ENCODE data around the gene RPTOR.

RPTOR gene

GRCh38 chr17:80612997-80613731 lies 68.5 kb downstream of the RPTOR start:
- no peaks in the 10 kb centered on the region for H3K36me3 ChIP-seq (ENCODE audit: control insufficient read depth in 5 of 5, insufficient read depth in 5 of 5, low read length in 5 of 5)
- peaks cover 0 to 10% (median 0%) of the 10 kb centered on the region in 5 donors for H3K4me1 ChIP-seq (ENCODE audit: control insufficient read depth in 5 of 5, insufficient read depth in 5 of 5, low read length in 5 of 5)

DNA sequence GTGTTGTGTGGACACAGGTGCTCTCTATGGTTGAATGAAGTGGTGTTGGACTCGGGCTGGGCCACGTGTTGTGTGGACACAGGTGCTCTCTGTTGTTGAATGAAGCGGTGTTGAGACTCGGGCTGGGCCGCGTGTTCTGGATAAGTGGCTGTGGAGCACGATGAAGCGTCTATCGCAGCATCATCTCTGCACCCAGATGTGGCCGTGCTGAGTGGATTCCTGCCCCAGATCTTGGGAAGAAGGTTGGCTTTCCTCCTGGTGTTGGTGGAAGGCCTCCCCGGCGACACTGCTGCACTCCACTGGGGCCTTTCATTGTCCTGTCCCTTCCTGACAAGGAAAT lies 69.1 kb downstream of the RPTOR start:
- Histone ChIP-seq H3K36me3 (ENCODE audit: control insufficient read depth in 5 of 5, insufficient read depth in 5 of 5, low read length in 5 of 5) (no peaks in the 10 kb centered on the region), H3K27me3 (ENCODE audit: control insufficient read depth in 5 of 5, insufficient read depth in 4 of 5, low read length in 5 of 5) (no peaks in the 10 kb centered on the region), H3K9me3 (ENCODE audit: control insufficient read depth in 5 of 5, low read length in 5 of 5) (no peaks in the 10 kb centered on the region), H3K4me3 (ENCODE audit: low read depth in 1 of 5, low read length in 5 of 5) (no peak overlapping the region), H3K27ac (ENCODE audit: low read depth, low read length) (no peak overlapping the region), H3K9ac (ENCODE audit: low read length in 5 of 5) (no peak overlapping the region), H3K4me1 (ENCODE audit: control insufficient read depth in 5 of 5, insufficient read depth in 5 of 5, low read length in 5 of 5) (peaks cover 0 to 10% (median 0%) of the 10 kb centered on the region in 5 donors)

More at GRCh38 chr17:80612997-80613731, 68.5 kb downstream of the RPTOR start:
- H3K27me3 ChIP-seq (ENCODE audit: control insufficient read depth in 5 of 5, insufficient read depth in 4 of 5, low read length in 5 of 5): no peaks in the 10 kb centered on the region
- no peaks in the 10 kb centered on the region for H3K9me3 ChIP-seq (ENCODE audit: control insufficient read depth in 5 of 5, low read length in 5 of 5)
- H3K4me3 ChIP-seq (ENCODE audit: low read depth in 1 of 5, low read length in 5 of 5): no peak overlapping the region
- no peak overlapping the region for H3K9ac ChIP-seq (ENCODE audit: low read length in 5 of 5)
- H3K27ac ChIP-seq (ENCODE audit: low read depth, low read length): no peak overlapping the region

- Histone ChIP-seq H3K9me3 (ENCODE audit: control insufficient read depth in 5 of 5, low read length in 5 of 5) (no peaks in the 10 kb centered on the region), H3K4me3 (ENCODE audit: low read depth in 1 of 5, low read length in 5 of 5) (no peak overlapping the region), H3K27me3 (ENCODE audit: control insufficient read depth in 5 of 5, insufficient read depth in 4 of 5, low read length in 5 of 5) (no peaks in the 10 kb centered on the region), H3K9ac (ENCODE audit: low read length in 5 of 5) (no peak overlapping the region), H3K4me1 (ENCODE audit: control insufficient read depth in 5 of 5, insufficient read depth in 5 of 5, low read length in 5 of 5) (peaks cover 0 to 10% (median 0%) of the 10 kb centered on the region in 5 donors), H3K27ac (ENCODE audit: low read depth, low read length) (no peak overlapping the region), H3K36me3 (ENCODE audit: control insufficient read depth in 5 of 5, insufficient read depth in 5 of 5, low read length in 5 of 5) (peaks cover 0 to under 1% (median 0%) of the 10 kb centered on the region in 5 donors)
These were observed 69.9 kb downstream of the RPTOR start for GRCh38 chr17:80614332-80615047.

GRCh38 chr17:80615376-80615775 lies 70.7 kb downstream of the RPTOR start:
- H3K9ac ChIP-seq (ENCODE audit: low read length in 5 of 5): no peak overlapping the region
- H3K9me3 ChIP-seq (ENCODE audit: control insufficient read depth in 5 of 5, low read length in 5 of 5): no peaks in the 10 kb centered on the region
- no peak overlapping the region for H3K27ac ChIP-seq (ENCODE audit: low read depth, low read length)
- no peak overlapping the region for H3K4me3 ChIP-seq (ENCODE audit: low read depth in 1 of 5, low read length in 5 of 5)
- H3K27me3 ChIP-seq (ENCODE audit: control insufficient read depth in 5 of 5, insufficient read depth in 4 of 5, low read length in 5 of 5): no peaks in the 10 kb centered on the region
- H3K4me1 ChIP-seq (ENCODE audit: control insufficient read depth in 5 of 5, insufficient read depth in 5 of 5, low read length in 5 of 5): peaks cover 0 to 10% (median 0%) of the 10 kb centered on the region in 5 donors
- H3K36me3 ChIP-seq (ENCODE audit: control insufficient read depth in 5 of 5, insufficient read depth in 5 of 5, low read length in 5 of 5): peaks cover 0 to 4% (median 0%) of the 10 kb centered on the region in 5 donors

DNA sequence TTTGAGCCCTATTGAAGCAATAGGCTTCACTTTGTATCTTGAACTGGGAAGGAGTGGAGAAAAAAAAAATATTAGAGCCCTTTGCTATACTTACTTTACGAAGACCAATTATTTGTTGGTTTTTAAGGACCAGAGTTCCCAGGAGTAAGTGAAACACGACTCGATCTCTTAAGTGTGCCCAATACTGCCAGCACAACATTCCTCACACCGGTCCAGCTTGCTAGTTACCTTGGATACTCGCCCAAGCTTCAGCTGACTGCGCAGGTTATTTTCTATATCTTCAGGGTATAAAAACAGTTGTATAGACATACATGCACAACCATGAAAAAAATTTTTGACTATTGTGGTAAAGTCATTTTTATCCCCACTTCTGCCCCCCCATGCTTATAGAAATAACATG lies 72.1 kb downstream of the RPTOR start:
- H3K4me1 ChIP-seq (ENCODE audit: control insufficient read depth in 5 of 5, insufficient read depth in 5 of 5, low read length in 5 of 5): peaks cover 0 to 9% (median 0%) of the 10 kb centered on the region in 5 donors
- peaks cover 0 to 4% (median 0%) of the 10 kb centered on the region in 5 donors for H3K36me3 ChIP-seq (ENCODE audit: control insufficient read depth in 5 of 5, insufficient read depth in 5 of 5, low read length in 5 of 5)
- H3K27me3 ChIP-seq (ENCODE audit: control insufficient read depth in 5 of 5, insufficient read depth in 4 of 5, low read length in 5 of 5): no peaks in the 10 kb centered on the region
- H3K4me3 ChIP-seq (ENCODE audit: low read depth in 1 of 5, low read length in 5 of 5): no peak overlapping the region
- no peak overlapping the region for H3K9ac ChIP-seq (ENCODE audit: low read length in 5 of 5)
- no peaks in the 10 kb centered on the region for H3K9me3 ChIP-seq (ENCODE audit: control insufficient read depth in 5 of 5, low read length in 5 of 5)
- no peak overlapping the region for H3K27ac ChIP-seq (ENCODE audit: low read depth, low read length)

DNA sequence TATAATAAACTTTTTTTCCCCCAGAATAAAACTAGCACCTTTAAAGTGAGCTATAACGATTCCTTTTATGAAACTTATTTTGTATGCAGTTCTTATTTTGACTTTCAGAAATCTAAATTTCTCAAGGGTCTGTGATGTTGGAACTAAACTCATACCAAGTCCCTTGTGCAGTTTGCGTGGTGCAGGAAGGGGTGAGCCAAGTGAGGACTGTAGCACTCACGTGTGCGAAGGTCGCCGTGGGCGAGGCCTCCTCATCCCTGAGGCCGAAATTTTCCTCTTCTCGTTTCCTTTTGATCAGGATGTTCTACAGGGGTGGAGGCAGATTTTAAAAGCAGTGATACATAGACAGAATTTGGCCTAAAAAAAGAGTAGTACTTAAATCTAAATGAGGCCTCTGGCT lies 73.7 kb downstream of the RPTOR start:
- Histone ChIP-seq H3K27me3 (ENCODE audit: control insufficient read depth in 5 of 5, insufficient read depth in 4 of 5, low read length in 5 of 5) (no peaks in the 10 kb centered on the region), H3K4me1 (ENCODE audit: control insufficient read depth in 5 of 5, insufficient read depth in 5 of 5, low read length in 5 of 5) (peaks cover 0 to 5% (median 0%) of the 10 kb centered on the region in 5 donors), H3K27ac (ENCODE audit: low read depth, low read length) (no peak overlapping the region), H3K36me3 (ENCODE audit: control insufficient read depth in 5 of 5, insufficient read depth in 5 of 5, low read length in 5 of 5) (peaks cover 0 to 4% (median 0%) of the 10 kb centered on the region in 5 donors), H3K9me3 (ENCODE audit: control insufficient read depth in 5 of 5, low read length in 5 of 5) (no peaks in the 10 kb centered on the region), H3K9ac (ENCODE audit: low read length in 5 of 5) (no peak overlapping the region), H3K4me3 (ENCODE audit: low read depth in 1 of 5, low read length in 5 of 5) (no peak overlapping the region)

DNA sequence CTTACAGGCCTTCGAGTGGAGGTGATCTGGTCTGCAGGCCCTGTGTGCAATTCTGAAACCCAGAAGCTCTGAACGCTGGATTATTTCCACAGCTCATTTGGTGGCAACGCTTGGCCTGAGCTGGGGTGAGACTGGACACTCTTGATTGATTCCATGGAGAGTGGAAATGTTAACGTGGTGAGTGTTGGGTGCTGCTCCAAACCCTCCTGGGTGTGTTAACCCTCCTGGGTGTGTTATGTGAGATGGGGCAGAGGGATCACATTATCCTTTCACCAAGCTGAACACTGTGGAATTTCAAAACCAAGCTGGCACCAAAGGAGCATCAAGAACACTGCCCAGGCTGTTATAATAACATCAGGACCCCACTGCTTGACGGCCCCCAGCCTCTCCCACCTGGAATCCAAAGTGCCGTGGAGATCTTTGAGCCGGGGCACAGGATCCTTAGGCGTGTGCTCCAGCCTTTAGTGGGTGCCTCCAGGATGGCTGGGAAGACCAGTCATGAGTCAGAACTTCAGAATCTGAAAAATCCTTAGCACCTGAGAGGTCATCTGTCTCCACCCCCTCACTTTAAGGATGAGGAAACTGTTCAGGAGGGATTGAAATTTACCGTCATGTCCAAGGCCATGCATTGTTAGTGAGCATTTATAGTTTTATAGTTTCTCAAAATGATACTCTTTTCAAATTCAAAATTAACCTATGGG lies 75.0 kb downstream of the RPTOR start:
- H3K4me3 ChIP-seq (ENCODE audit: low read depth in 1 of 5, low read length in 5 of 5): no peak overlapping the region
- H3K9ac ChIP-seq (ENCODE audit: low read length in 5 of 5): no peak overlapping the region
- H3K9me3 ChIP-seq (ENCODE audit: control insufficient read depth in 5 of 5, low read length in 5 of 5): no peaks in the 10 kb centered on the region
- no peaks in the 10 kb centered on the region for H3K27me3 ChIP-seq (ENCODE audit: control insufficient read depth in 5 of 5, insufficient read depth in 4 of 5, low read length in 5 of 5)
- H3K36me3 ChIP-seq (ENCODE audit: control insufficient read depth in 5 of 5, insufficient read depth in 5 of 5, low read length in 5 of 5): peaks cover 0 to 4% (median 0%) of the 10 kb centered on the region in 5 donors
- H3K27ac ChIP-seq (ENCODE audit: low read depth, low read length): no peak overlapping the region
- peaks cover 0 to under 1% (median 0%) of the 10 kb centered on the region in 5 donors for H3K4me1 ChIP-seq (ENCODE audit: control insufficient read depth in 5 of 5, insufficient read depth in 5 of 5, low read length in 5 of 5)

DNA sequence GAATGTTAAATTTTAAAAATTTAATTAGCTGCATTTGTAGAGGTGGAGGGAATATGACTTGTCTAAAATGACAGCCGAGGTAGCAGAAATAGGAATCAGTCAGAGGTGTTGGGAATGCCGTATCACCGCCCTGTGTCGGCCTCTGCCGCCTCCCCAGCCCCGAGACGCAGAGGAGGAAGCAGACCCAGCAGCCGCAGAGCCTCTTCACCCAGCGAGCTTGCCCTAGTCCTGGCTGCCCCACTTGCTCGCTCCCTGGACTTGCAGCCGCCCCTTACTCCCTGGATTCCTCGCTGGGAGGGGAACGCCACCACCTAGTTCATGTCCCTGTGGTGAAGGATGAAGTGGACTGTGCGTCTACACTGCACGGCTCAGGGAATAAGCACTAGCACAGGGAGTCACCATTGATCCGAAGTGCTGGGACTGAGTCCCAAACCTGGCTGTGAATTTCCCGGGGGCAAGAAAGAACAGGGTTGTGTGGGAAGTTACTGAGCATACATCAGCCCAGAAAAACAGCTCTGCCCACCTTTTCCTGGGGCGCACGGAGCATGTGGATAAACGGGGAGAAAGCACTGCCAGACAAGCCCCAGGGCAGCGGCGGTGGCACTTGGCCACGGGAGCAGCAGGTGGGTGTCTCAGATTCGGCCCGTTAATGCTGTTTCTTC lies 76.8 kb downstream of the RPTOR start:
- Histone ChIP-seq H3K4me1 (ENCODE audit: control insufficient read depth in 5 of 5, insufficient read depth in 5 of 5, low read length in 5 of 5) (no peaks in the 10 kb centered on the region), H3K27me3 (ENCODE audit: control insufficient read depth in 5 of 5, insufficient read depth in 4 of 5, low read length in 5 of 5) (no peaks in the 10 kb centered on the region), H3K36me3 (ENCODE audit: control insufficient read depth in 5 of 5, insufficient read depth in 5 of 5, low read length in 5 of 5) (peaks cover 0 to 11% (median 3%) of the 10 kb centered on the region in 5 donors), H3K9ac (ENCODE audit: low read length in 5 of 5) (no peak overlapping the region), H3K9me3 (ENCODE audit: control insufficient read depth in 5 of 5, low read length in 5 of 5) (no peaks in the 10 kb centered on the region), H3K4me3 (ENCODE audit: low read depth in 1 of 5, low read length in 5 of 5) (no peak overlapping the region), H3K27ac (ENCODE audit: low read depth, low read length) (no peak overlapping the region)

GRCh38 chr17:80621997-80622357 lies 77.3 kb downstream of the RPTOR start:
- H3K27ac ChIP-seq (ENCODE audit: low read depth, low read length): no peak overlapping the region
- H3K4me3 ChIP-seq (ENCODE audit: low read depth in 1 of 5, low read length in 5 of 5): no peak overlapping the region
- H3K9ac ChIP-seq (ENCODE audit: low read length in 5 of 5): no peak overlapping the region

More at GRCh38 chr17:80621997-80622357, 77.3 kb downstream of the RPTOR start:
- Histone ChIP-seq H3K36me3 (ENCODE audit: control insufficient read depth in 5 of 5, insufficient read depth in 5 of 5, low read length in 5 of 5) (peaks cover 0 to 15% (median 3%) of the 10 kb centered on the region in 5 donors), H3K4me1 (ENCODE audit: control insufficient read depth in 5 of 5, insufficient read depth in 5 of 5, low read length in 5 of 5) (no peaks in the 10 kb centered on the region), H3K9me3 (ENCODE audit: control insufficient read depth in 5 of 5, low read length in 5 of 5) (no peaks in the 10 kb centered on the region), H3K27me3 (ENCODE audit: control insufficient read depth in 5 of 5, insufficient read depth in 4 of 5, low read length in 5 of 5) (no peaks in the 10 kb centered on the region)

Data from subcutaneous abdominal adipose tissue (tissue), 5 donors.